ENCODE data around the gene C12orf42. TPM values are rescaled to one million over a fixed set of nuclear protein-coding genes. Genes with fewer than 3 reads are reported as not detected.

The C12orf42 gene
- total RNA-seq, 2 donors from 2014 or later = not detected

DNA sequence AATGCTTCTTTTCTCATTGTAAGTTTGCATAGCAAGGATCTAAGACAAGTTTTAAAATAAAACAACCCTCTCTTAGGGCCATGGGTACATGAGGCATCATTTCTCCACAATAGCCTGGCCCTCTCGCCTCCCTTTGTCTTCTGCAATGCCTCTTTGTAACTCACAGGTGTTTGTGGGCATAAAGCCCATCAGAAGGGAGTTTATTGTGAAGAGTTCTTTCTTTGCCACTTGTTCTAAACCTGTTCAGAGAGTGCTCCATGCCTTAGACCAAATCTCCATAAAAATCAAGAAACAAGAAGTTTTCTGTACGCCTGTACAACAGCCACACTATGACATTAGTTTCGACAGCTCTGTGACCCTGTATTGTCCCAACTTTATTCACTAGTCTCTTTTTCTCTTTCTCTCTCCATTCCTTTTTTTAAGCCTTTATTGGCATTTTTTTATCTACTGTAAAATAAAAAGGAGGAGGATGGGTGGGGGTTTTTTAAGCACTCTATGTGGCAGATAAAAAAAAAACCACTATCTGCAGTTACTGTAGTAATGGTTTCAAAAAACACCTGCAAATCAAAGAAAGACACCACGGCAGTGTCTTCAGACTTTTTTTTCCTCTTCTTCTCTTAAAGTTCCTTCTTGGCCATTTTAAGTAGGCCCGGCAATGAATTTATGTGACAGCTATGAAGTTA is 1.6 kb downstream of the C12orf42 start:
- H3K27me3 ChIP-seq = peaks cover 0 to 16% of the 10 kb centered on the region in 2 donors
- no peak for TF ChIP-seq POLR2A (IDR thresholded peaks at IDR 0.05)
- TF ChIP-seq, protein P1, sequence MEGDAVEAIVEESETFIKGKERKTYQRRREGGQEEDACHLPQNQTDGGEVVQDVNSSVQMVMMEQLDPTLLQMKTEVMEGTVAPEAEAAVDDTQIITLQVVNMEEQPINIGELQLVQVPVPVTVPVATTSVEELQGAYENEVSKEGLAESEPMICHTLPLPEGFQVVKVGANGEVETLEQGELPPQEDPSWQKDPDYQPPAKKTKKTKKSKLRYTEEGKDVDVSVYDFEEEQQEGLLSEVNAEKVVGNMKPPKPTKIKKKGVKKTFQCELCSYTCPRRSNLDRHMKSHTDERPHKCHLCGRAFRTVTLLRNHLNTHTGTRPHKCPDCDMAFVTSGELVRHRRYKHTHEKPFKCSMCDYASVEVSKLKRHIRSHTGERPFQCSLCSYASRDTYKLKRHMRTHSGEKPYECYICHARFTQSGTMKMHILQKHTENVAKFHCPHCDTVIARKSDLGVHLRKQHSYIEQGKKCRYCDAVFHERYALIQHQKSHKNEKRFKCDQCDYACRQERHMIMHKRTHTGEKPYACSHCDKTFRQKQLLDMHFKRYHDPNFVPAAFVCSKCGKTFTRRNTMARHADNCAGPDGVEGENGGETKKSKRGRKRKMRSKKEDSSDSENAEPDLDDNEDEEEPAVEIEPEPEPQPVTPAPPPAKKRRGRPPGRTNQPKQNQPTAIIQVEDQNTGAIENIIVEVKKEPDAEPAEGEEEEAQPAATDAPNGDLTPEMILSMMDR (IDR thresholded peaks at IDR 0.05) = no peak

DNA sequence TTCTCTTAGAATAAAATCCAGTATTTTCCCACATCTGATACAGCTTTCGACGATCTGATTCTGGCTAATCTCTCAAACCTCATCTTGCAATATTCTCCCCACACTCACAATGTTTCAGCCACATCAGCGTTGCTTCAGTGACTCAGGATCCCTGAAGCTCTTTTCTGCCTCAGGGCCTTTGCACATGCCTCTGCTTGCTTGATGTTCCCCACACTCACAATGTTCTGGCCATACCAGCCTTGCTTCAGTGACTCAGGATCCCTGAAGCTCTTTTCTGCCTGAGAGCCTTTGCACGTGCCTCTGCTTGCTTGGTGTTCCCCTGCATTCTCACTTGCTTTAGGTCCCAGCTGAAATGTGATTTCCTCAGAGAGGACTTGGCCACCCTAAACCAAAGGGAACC is 2.6 kb downstream of the C12orf42 start:
- DNase-seq = no peak
- no peak for ATAC-seq
- Histone ChIP-seq H3K36me3 (replicated peaks in 1 of 2; ENCODE audit: insufficient read depth in 1 of 2, low read depth in 2 of 2) (no peaks in the 10 kb centered on the region), H3K4me1 (peaks cover 7% of the 10 kb centered on the region), H3K4me3 (no peak overlapping the region), H3K27ac (no peak overlapping the region), H3K9me3 (no peaks in the 10 kb centered on the region), H3K27me3 (peaks cover 0 to 13% of the 10 kb centered on the region in 2 donors)
- 79 to 80% methylated on average over 4 of the region's 4 CpGs for WGBS, 2 donors
- intact Hi-C loops (cut with DNase I) = no loop called here
- TF ChIP-seq, protein P1 (IDR thresholded peaks at IDR 0.05) = no peak
- no peak for TF ChIP-seq POLR2A (IDR thresholded peaks at IDR 0.05)

More for the DNA sequence above, 1.6 kb downstream of the C12orf42 start:
- no peak overlapping the region for H3K27ac ChIP-seq
- intact Hi-C loops (cut with DNase I) = no loop called here
- no peaks in the 10 kb centered on the region for H3K36me3 ChIP-seq (replicated peaks in 1 of 2; ENCODE audit: insufficient read depth in 1 of 2, low read depth in 2 of 2)
- ATAC-seq (no peak), DNase-seq (no peak)
- H3K4me3 ChIP-seq = no peak overlapping the region
- 72 to 76% methylated on average over 5 of the region's 5 CpGs for WGBS, 2 donors
- peaks cover 7% of the 10 kb centered on the region for H3K4me1 ChIP-seq
- no peaks in the 10 kb centered on the region for H3K9me3 ChIP-seq

DNA sequence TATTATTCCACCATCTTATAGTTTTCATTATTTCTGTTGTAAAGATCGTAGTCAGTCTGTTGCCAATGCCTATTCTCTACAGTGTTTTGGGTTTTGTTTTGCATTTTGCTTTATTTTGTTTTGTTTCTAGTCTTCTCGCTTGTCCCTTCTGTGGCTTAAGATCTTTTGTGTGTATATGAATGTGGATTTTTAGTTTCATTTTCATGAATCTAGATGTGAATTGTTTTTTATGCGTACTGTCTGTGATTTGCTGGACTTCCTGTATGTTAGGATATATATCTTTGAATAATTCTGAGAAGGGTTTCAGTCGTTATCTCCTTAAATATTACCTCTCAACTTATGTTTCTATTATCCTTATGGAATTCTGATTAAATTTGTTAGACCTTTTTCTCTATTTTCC is 13.4 kb downstream of the C12orf42 start:
- Histone ChIP-seq H3K4me3 (no peak overlapping the region), H3K36me3 (replicated peaks in 1 of 2; ENCODE audit: insufficient read depth in 1 of 2, low read depth in 2 of 2) (no peaks in the 10 kb centered on the region), H3K27ac (no peak overlapping the region), H3K4me1 (no peaks in the 10 kb centered on the region), H3K9me3 (no peaks in the 10 kb centered on the region), H3K27me3 (no peaks in the 10 kb centered on the region)
- TF ChIP-seq, protein P1 (IDR thresholded peaks at IDR 0.05) = no peak
- TF ChIP-seq POLR2A (IDR thresholded peaks at IDR 0.05) = no peak
- intact Hi-C loops (cut with DNase I) = no loop called here
- DNase-seq = no peak
- 47% methylated on average over 4 of the region's 4 CpGs for WGBS, 2 donors
- ATAC-seq = no peak

DNA sequence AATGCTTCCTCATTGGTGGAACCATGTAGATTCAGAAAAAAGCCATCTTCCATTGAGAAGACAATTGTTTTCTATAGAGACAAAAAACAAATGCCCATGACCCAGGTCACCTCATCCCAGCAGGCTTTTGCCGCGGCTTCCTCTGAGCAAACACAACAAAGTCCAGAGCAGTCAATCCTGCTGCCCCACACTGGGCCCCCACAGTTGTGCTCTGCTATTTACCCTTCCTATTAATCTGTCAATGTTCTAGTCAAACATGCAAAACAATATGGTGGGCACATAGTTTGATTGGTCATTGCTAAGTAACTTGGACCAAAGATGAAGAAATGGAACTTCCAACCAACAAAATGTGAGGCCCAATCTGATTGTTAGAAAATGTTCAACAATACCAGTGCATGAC is 20.7 kb downstream of the C12orf42 start:
- no peak for DNase-seq
- no peaks in the 10 kb centered on the region for H3K36me3 ChIP-seq (replicated peaks in 1 of 2; ENCODE audit: insufficient read depth in 1 of 2, low read depth in 2 of 2)
- ATAC-seq = no peak
- WGBS, 2 donors = 0 to 17% methylated on average over 2 of the region's 2 CpGs
- intact Hi-C loops (cut with DNase I) = no loop called here
- H3K27me3 ChIP-seq = no peaks in the 10 kb centered on the region
- no peaks in the 10 kb centered on the region for H3K4me1 ChIP-seq
- no peaks in the 10 kb centered on the region for H3K9me3 ChIP-seq
- H3K27ac ChIP-seq = no peak overlapping the region
- H3K4me3 ChIP-seq = no peak overlapping the region
- TF ChIP-seq, protein P1 (IDR thresholded peaks at IDR 0.05) = no peak
- TF ChIP-seq POLR2A (IDR thresholded peaks at IDR 0.05) = no peak

DNA sequence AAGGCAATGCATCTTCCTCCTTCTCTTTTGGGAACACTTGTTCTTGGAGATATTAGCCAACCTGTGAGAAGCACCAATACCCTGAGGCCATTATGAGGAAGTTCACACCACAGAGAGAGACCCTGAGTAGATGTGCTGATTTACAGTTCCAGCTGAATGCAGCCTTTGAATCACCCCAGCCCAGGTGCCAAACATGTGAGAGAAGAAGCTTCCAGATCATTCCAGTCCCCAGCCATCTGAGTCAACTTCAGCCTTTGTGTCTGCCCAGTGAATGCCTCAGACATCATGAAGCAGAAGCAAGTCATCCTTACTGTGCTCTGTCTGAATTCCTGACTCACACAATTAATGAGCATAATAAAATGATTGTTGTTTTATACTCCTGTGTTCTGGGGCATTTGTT is 25.1 kb downstream of the C12orf42 start:
- intact Hi-C loops (cut with DNase I) = no loop called here
- no peak for DNase-seq
- Histone ChIP-seq H3K27ac (no peak overlapping the region), H3K27me3 (no peaks in the 10 kb centered on the region), H3K4me3 (no peak overlapping the region), H3K36me3 (replicated peaks in 1 of 2; ENCODE audit: insufficient read depth in 1 of 2, low read depth in 2 of 2) (no peaks in the 10 kb centered on the region), H3K9me3 (no peaks in the 10 kb centered on the region), H3K4me1 (no peaks in the 10 kb centered on the region)
- TF ChIP-seq, protein P1 (IDR thresholded peaks at IDR 0.05) = no peak
- no peak for TF ChIP-seq POLR2A (IDR thresholded peaks at IDR 0.05)
- no peak for ATAC-seq

Measured in body of pancreas (tissue), 4 donors.